GM12891 (cell line): ENCODE results near the gene ANKRD63.

ENCODE experiments used
- PAX5 ChIP-seq: IDR thresholded peaks from 2 replicates; pipeline ENCODE4 v1.6.1; 2011; ENCODE audit warnings: low read length, moderate library complexity, mild to moderate bottlenecking; ENCODE audit not compliant: insufficient read depth, severe bottlenecking
- POLR2A ChIP-seq: IDR thresholded peaks from 2 replicates; pipeline ENCODE4 v1.6.1; 2011; ENCODE audit warnings: low read depth, low read length, control low read depth
- POLR2AphosphoS5 ChIP-seq: IDR thresholded peaks from 2 replicates; pipeline ENCODE4 v1.6.1; 2011; ENCODE audit warnings: low read depth, low read length, control low read depth
- POU2F2 ChIP-seq: IDR thresholded peaks from 2 replicates; pipeline ENCODE4 v1.6.1; 2011; ENCODE audit warnings: low read depth, mild to moderate bottlenecking, control low read depth, low read length, moderate library complexity
- SPI1 ChIP-seq: IDR thresholded peaks from 2 replicates; pipeline ENCODE4 v1.6.1; 2011; ENCODE audit warnings: low read depth, low read length, control low read depth
- TAF1 ChIP-seq: IDR thresholded peaks from 2 replicates; pipeline ENCODE4 v1.6.1; 2011; ENCODE audit warnings: low read depth, low read length, control low read depth

DNA sequence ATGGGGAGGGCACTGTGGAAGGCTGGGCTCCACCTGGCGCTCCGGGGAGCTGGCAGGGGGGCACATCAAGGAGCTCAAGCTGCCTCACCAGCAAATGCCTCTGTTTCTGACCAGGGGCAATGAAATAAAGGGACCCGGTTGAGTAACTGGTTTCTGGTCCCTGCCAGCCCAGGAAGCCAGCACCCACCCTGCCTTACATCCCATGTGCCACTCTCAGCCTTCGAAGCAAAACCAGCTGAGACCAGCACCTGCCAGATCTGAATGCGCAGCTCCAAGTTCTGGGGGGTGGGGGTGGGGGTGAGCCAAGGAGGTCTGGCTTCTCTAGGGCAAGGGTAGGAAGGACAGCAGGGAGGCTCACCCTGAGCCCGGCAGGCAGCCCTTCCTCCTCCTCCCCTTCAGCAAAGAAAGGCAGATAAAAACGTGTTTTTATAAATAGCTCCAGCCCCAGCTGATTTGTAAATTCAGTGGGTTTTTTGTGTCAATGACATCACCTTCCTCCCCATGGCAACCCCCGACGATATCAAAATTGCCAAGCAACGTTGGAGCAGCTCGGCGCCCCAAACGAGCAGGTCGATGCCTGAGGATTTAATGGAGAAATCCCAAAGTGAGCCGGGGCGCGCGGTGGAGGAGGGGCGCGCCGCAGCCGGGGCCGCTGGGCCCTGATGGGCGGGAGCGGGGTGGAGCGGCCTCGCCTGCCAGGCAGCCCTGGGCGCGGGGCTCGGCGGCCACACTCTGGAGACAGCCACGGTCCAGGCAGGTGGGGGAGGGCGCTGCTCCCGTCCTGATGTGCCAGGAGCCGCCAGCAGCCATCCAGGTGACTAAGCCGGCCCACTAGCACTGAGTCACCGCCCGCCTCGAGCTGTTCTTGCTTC is 44.1 kb downstream of the ANKRD63 start, which contains the start of gene PAK6:
- no peak for TF ChIP-seq POLR2AphosphoS5
- no peak for TF ChIP-seq POLR2A
- TF ChIP-seq TAF1, result no peak
- TF ChIP-seq SPI1, result no peak
- TF ChIP-seq PAX5, result no peak
- TF ChIP-seq POU2F2, result 0 out of 2 replicates have a peak, but pooled peaks have one; percentile 33
